ENCODE measurements around the gene NLRP10. TPM values are rescaled to one million over a fixed set of nuclear protein-coding genes. Genes with fewer than 3 reads are reported as not detected.

Gene NLRP10
- total and polyA plus RNA-seq, 7 donors, result not detected

- Histone ChIP-seq H3K4me1 (no peaks in the 10 kb centered on the region), H3K27ac (no peak overlapping the region), H3K27me3 (ENCODE audit: insufficient read depth in 3 of 3, low read length in 2 of 3) (peaks cover 0 to 3% (median 0%) of the 10 kb centered on the region in 3 donors), H3K9me3 (no peaks in the 10 kb centered on the region), H3K4me3 (no peak overlapping the region), H3K36me3 (ENCODE audit: insufficient read depth in 1 of 2, low read depth in 1 of 2) (no peaks in the 10 kb centered on the region)
- TF ChIP-seq CTCF (IDR thresholded peaks at IDR 0.05), result no peak
- no peak for DNase-seq
- 88 to 98% (median 91%) methylated on average over 3 of the region's 3 CpGs for WGBS, 3 donors
- intact Hi-C loops (cut with DNase I), result loop anchor here (5.0 kb wide), 2 partner anchors 82 to 87 kb away; no protein-coding TSS in a partner anchor
- no peak for ATAC-seq
Measured at GRCh38 chr11:8009856-8010255, 44.6 kb upstream of the NLRP10 start.

- H3K27ac ChIP-seq, result no peak overlapping the region
- no peak for ATAC-seq
- intact Hi-C loops (cut with DNase I), result loop anchor here (5.0 kb wide), 2 partner anchors 84 to 89 kb away; no protein-coding TSS in a partner anchor
Measured at GRCh38 chr11:8008212-8008611, 43.0 kb upstream of the NLRP10 start.

GRCh38 chr11:8006349-8006977, 41.2 kb upstream of the NLRP10 start:
- peak; percentile 84 for TF ChIP-seq CTCF (IDR thresholded peaks at IDR 0.05)
- no peak overlapping the region for H3K4me3 ChIP-seq
- peak in 1 of 2 donors; percentile 15 for DNase-seq
- intact Hi-C loops (cut with DNase I), result loop anchor here (2.0 to 5.0 kb wide), 3 partner anchors 26 to 91 kb away; no protein-coding TSS in a partner anchor
- H3K36me3 ChIP-seq (ENCODE audit: insufficient read depth in 1 of 2, low read depth in 1 of 2), result no peaks in the 10 kb centered on the region
- no peak overlapping the region for H3K27ac ChIP-seq
- ATAC-seq, result peak; percentile 85 to 94 (median 88)
- no peaks in the 10 kb centered on the region for H3K9me3 ChIP-seq
- H3K27me3 ChIP-seq (ENCODE audit: insufficient read depth in 3 of 3, low read length in 2 of 3), result no peaks in the 10 kb centered on the region
- no peaks in the 10 kb centered on the region for H3K4me1 ChIP-seq

More at GRCh38 chr11:8008212-8008611, 43.0 kb upstream of the NLRP10 start:
- Histone ChIP-seq H3K36me3 (ENCODE audit: insufficient read depth in 1 of 2, low read depth in 1 of 2) (no peaks in the 10 kb centered on the region), H3K9me3 (no peaks in the 10 kb centered on the region), H3K4me3 (no peak overlapping the region), H3K4me1 (no peaks in the 10 kb centered on the region), H3K27me3 (ENCODE audit: insufficient read depth in 3 of 3, low read length in 2 of 3) (no peaks in the 10 kb centered on the region)
- no peak for TF ChIP-seq CTCF (IDR thresholded peaks at IDR 0.05)
- 31 to 38% (median 35%) methylated on average over 4 of the region's 4 CpGs for WGBS, 3 donors
- no peak for DNase-seq

GRCh38 chr11:8005556-8005955, 40.3 kb upstream of the NLRP10 start:
- Histone ChIP-seq H3K9me3 (no peaks in the 10 kb centered on the region), H3K4me1 (no peaks in the 10 kb centered on the region), H3K27me3 (ENCODE audit: insufficient read depth in 3 of 3, low read length in 2 of 3) (no peaks in the 10 kb centered on the region), H3K36me3 (ENCODE audit: insufficient read depth in 1 of 2, low read depth in 1 of 2) (peaks cover 0 to 2% of the 10 kb centered on the region in 2 donors), H3K27ac (no peak overlapping the region), H3K4me3 (no peak overlapping the region)
- TF ChIP-seq CTCF (IDR thresholded peaks at IDR 0.05), result no peak
- intact Hi-C loops (cut with DNase I), result loop anchor here (5.0 kb wide), 2 partner anchors 87 to 92 kb away; no protein-coding TSS in a partner anchor
- DNase-seq, result no peak
- ATAC-seq, result no peak

GRCh38 chr11:8004008-8004407, 38.8 kb upstream of the NLRP10 start:
- Histone ChIP-seq H3K4me3 (no peak overlapping the region), H3K36me3 (ENCODE audit: insufficient read depth in 1 of 2, low read depth in 1 of 2) (peaks cover 0 to 17% of the 10 kb centered on the region in 2 donors), H3K9me3 (no peaks in the 10 kb centered on the region), H3K4me1 (no peaks in the 10 kb centered on the region), H3K27ac (no peak overlapping the region), H3K27me3 (ENCODE audit: insufficient read depth in 3 of 3, low read length in 2 of 3) (no peaks in the 10 kb centered on the region)
- no peak for TF ChIP-seq CTCF (IDR thresholded peaks at IDR 0.05)
- WGBS, 3 donors, result 80 to 91% (median 89%) methylated on average over 2 of the region's 2 CpGs
- intact Hi-C loops (cut with DNase I), result no loop called here
- no peak for DNase-seq
- no peak for ATAC-seq
